ENCODE results near the gene RNF180.

RNF180 gene

GRCh38 chr5:64176301-64176700, 10.7 kb downstream of the RNF180 start:
- no peak overlapping the region for H3K4me3 ChIP-seq (ENCODE audit: low read depth, low read length)
- DNase-seq (ENCODE audit: low read depth): no peak
- no peak for TF ChIP-seq CTCF (conservative IDR thresholded peaks at IDR 0.05; ENCODE audit: low read depth, low read length)

- no peak for DNase-seq (ENCODE audit: low read depth)
- H3K4me3 ChIP-seq (ENCODE audit: low read depth, low read length): no peak overlapping the region
- TF ChIP-seq CTCF (conservative IDR thresholded peaks at IDR 0.05; ENCODE audit: low read depth, low read length): no peak
These were observed 15.2 kb downstream of the RNF180 start for GRCh38 chr5:64180661-64181343.

GRCh38 chr5:64181440-64181839, 15.8 kb downstream of the RNF180 start:
- no peak for DNase-seq (ENCODE audit: low read depth)
- no peak overlapping the region for H3K4me3 ChIP-seq (ENCODE audit: low read depth, low read length)
- TF ChIP-seq CTCF (conservative IDR thresholded peaks at IDR 0.05; ENCODE audit: low read depth, low read length): no peak

- TF ChIP-seq CTCF (conservative IDR thresholded peaks at IDR 0.05; ENCODE audit: low read depth, low read length): no peak
- H3K4me3 ChIP-seq (ENCODE audit: low read depth, low read length): no peak overlapping the region
- DNase-seq (ENCODE audit: low read depth): no peak
These were observed 18.3 kb downstream of the RNF180 start for GRCh38 chr5:64183956-64184355.

GRCh38 chr5:64184832-64185231, 19.2 kb downstream of the RNF180 start:
- no peak for TF ChIP-seq CTCF (conservative IDR thresholded peaks at IDR 0.05; ENCODE audit: low read depth, low read length)
- no peak for DNase-seq (ENCODE audit: low read depth)
- no peak overlapping the region for H3K4me3 ChIP-seq (ENCODE audit: low read depth, low read length)

- DNase-seq (ENCODE audit: low read depth): no peak
- no peak for TF ChIP-seq CTCF (conservative IDR thresholded peaks at IDR 0.05; ENCODE audit: low read depth, low read length)
- no peak overlapping the region for H3K4me3 ChIP-seq (ENCODE audit: low read depth, low read length)
These were observed 23.1 kb downstream of the RNF180 start for GRCh38 chr5:64188776-64189175.

GRCh38 chr5:64190562-64191306, 25.1 kb downstream of the RNF180 start:
- DNase-seq (ENCODE audit: low read depth): no peak
- TF ChIP-seq CTCF (conservative IDR thresholded peaks at IDR 0.05; ENCODE audit: low read depth, low read length): no peak

More at GRCh38 chr5:64190562-64191306, 25.1 kb downstream of the RNF180 start:
- H3K4me3 ChIP-seq (ENCODE audit: low read depth, low read length): no peak overlapping the region

Data from choroid plexus epithelial cell (primary cell).